IMR-90 (cell line): ENCODE data around the gene TRIM44. TPM values are rescaled to one million over a fixed set of nuclear protein-coding genes. Genes with fewer than 3 reads are reported as not detected.

Experiments
- ATAC-seq: fragments of 200-7000 bp; cut with Tn5 transposase; 2 replicates; pipeline ENCODE4 v1.9.1; 2020; ENCODE audit warnings: low read depth, mild to moderate bottlenecking, moderate library complexity
- BruUV-seq: library from RNA; stranded (reverse); fragments of 400-500 nt; replicated peaks from 2 replicates; lab custom pipeline; 2021; lab: Mats Ljungman, UMichigan
- CTCF ChIA-PET: fragments of 300-600 bp; formaldehyde crosslinking; extraction: SDS; loops from one replicate; lab custom pipeline; 2021; ENCODE audit warnings: antibody characterized with exemption; lab: Yijun Ruan, JAX
- POLR2A ChIA-PET: fragments of 300-600 bp; sonication (Branson Sonifier 250); formaldehyde crosslinking; loops from one replicate; lab custom pipeline; 2022; ENCODE audit warnings: antibody characterized with exemption; ENCODE audit not compliant: unreplicated experiment; lab: Charles Lee
- DNase-seq: peaks from one replicate; pipeline ENCODE4 v3.0.0; 2013
- H2AFZ ChIP-seq: replicated peaks from 2 replicates; pipeline ENCODE3; 2013; ENCODE audit warnings: low read length, mild to moderate bottlenecking; ENCODE audit not compliant: poor library complexity
- H2AK5ac ChIP-seq: 2 replicates; pipeline ENCODE4 v1.6.1; 2013; ENCODE audit warnings: low read depth, low read length, inconsistent platforms
- H2AK9ac ChIP-seq: replicated peaks from 2 replicates; pipeline ENCODE3; 2013; ENCODE audit warnings: mild to moderate bottlenecking, low read depth, low read length, moderate library complexity; ENCODE audit not compliant: poor library complexity
- H2BK120ac ChIP-seq: 2 replicates; pipeline ENCODE4 v1.6.1; 2013; ENCODE audit warnings: low read depth, low read length, inconsistent platforms
- H2BK15ac ChIP-seq: 3 replicates; pipeline ENCODE4 v1.6.1; 2013; ENCODE audit warnings: low read depth, low read length, inconsistent platforms
- H2BK20ac ChIP-seq: 2 replicates; pipeline ENCODE4 v1.6.1; 2013; ENCODE audit warnings: low read depth, mild to moderate bottlenecking, inconsistent platforms, low read length, moderate library complexity
- H2BK5ac ChIP-seq: 2 replicates; pipeline ENCODE4 v1.6.1; 2013; ENCODE audit warnings: mild to moderate bottlenecking, low read depth, low read length, inconsistent platforms; ENCODE audit not compliant: poor library complexity, severe bottlenecking
- H3K14ac ChIP-seq: replicated peaks from 2 replicates; pipeline ENCODE4 v1.6.1; 2013; ENCODE audit warnings: low read depth, low read length, inconsistent platforms
- H3K18ac ChIP-seq: 2 replicates; pipeline ENCODE4 v1.6.1; 2013; ENCODE audit warnings: low read depth, low read length, control low read depth
- H3K23ac ChIP-seq: 2 replicates; pipeline ENCODE4 v1.6.1; 2013; ENCODE audit warnings: low read depth, low read length, inconsistent platforms
- H3K27ac ChIP-seq: 2 replicates; pipeline ENCODE4 v1.5.1; 2013; ENCODE audit warnings: mild to moderate bottlenecking, control low read depth, low read length; ENCODE audit not compliant: insufficient read depth
- H3K27me3 ChIP-seq: 2 replicates; pipeline ENCODE4 v1.6.1; 2013; ENCODE audit warnings: low read length; ENCODE audit not compliant: control insufficient read depth, insufficient read depth
- H3K36me3 ChIP-seq: 2 replicates; pipeline ENCODE4 v1.6.1; 2013; ENCODE audit warnings: low read length, mixed read lengths; ENCODE audit not compliant: control insufficient read depth, insufficient read depth
- H3K4ac ChIP-seq: 2 replicates; pipeline ENCODE4 v1.6.1; 2013; ENCODE audit warnings: low read depth, low read length, inconsistent platforms
- H3K4me1 ChIP-seq: 2 replicates; pipeline ENCODE4 v1.6.1; 2013; ENCODE audit warnings: low read length, mixed read lengths; ENCODE audit not compliant: control insufficient read depth, insufficient read depth
- H3K4me2 ChIP-seq: 2 replicates; pipeline ENCODE4 v1.6.1; 2013; ENCODE audit warnings: low read depth, mild to moderate bottlenecking, control low read depth, low read length, moderate library complexity
- H3K4me3 ChIP-seq: 2 replicates; pipeline ENCODE4 v1.5.1; 2013; ENCODE audit warnings: low read depth, mild to moderate bottlenecking, control low read depth, low read length, moderate library complexity; ENCODE audit not compliant: insufficient read depth
- H3K56ac ChIP-seq: 2 replicates; pipeline ENCODE4 v1.6.1; 2013; ENCODE audit warnings: low read length, inconsistent platforms; ENCODE audit not compliant: insufficient read depth; ENCODE audit errors: extremely low read depth
- H3K79me1 ChIP-seq, 2 experiments: 2 replicates each; pipeline ENCODE4 v1.6.1; 2013; ENCODE audit warnings: low read length in 2 of 2, inconsistent platforms in 1 of 2, low read depth in 1 of 2
- H3K9ac ChIP-seq: 2 replicates; pipeline ENCODE4 v1.6.1; 2013; ENCODE audit warnings: low read depth, low read length, control low read depth
- H3K9me1 ChIP-seq: 2 replicates; pipeline ENCODE4 v1.6.1; 2013; ENCODE audit warnings: low read length, inconsistent platforms; ENCODE audit not compliant: insufficient read depth
- H3K9me3 ChIP-seq: 2 replicates; pipeline ENCODE4 v1.6.1; 2013; ENCODE audit warnings: low read length; ENCODE audit not compliant: control insufficient read depth, insufficient read depth
- H4K20me1 ChIP-seq: 2 replicates; pipeline ENCODE4 v1.6.1; 2013; ENCODE audit warnings: low read length, inconsistent platforms; ENCODE audit not compliant: insufficient read depth
- H4K5ac ChIP-seq: 2 replicates; pipeline ENCODE4 v1.6.1; 2013; ENCODE audit warnings: mild to moderate bottlenecking, low read depth, low read length, control low read depth
- H4K8ac ChIP-seq, 2 experiments: 2 replicates each; pipeline ENCODE4 v1.6.1; 2013; ENCODE audit warnings: low read depth in 2 of 2, low read length in 2 of 2, control low read depth in 1 of 2, inconsistent platforms in 1 of 2
- H4K91ac ChIP-seq: 2 replicates; pipeline ENCODE4 v1.6.1; 2013; ENCODE audit warnings: low read depth, low read length, inconsistent platforms; ENCODE audit not compliant: insufficient read depth
- BHLHE40 ChIP-seq: fragments of 150-350 bp; IDR thresholded peaks from 2 replicates; pipeline ENCODE4 v1.6.1; 2016; ENCODE audit warnings: mild to moderate bottlenecking, low read depth, low read length
- CEBPB ChIP-seq: IDR thresholded peaks from 2 replicates; pipeline ENCODE4 v1.6.1; 2012; ENCODE audit warnings: low read depth, low read length, improper control_type of control experiment
- FOS ChIP-seq: fragments of 150-350 bp; IDR thresholded peaks from 2 replicates; pipeline ENCODE4 v1.6.1; 2016; ENCODE audit warnings: low read depth, low read length
- MXI1 ChIP-seq: IDR thresholded peaks from 2 replicates; pipeline ENCODE4 v1.6.1; 2012; ENCODE audit warnings: low read depth, mild to moderate bottlenecking, low read length, moderate library complexity, borderline replicate concordance
- NFE2L2 ChIP-seq: fragments of 150-350 bp; IDR thresholded peaks from 2 replicates; pipeline ENCODE4 v1.6.1; 2016; ENCODE audit warnings: low read depth, mild to moderate bottlenecking, low read length
- POLR2A ChIP-seq: IDR thresholded peaks from 2 replicates; pipeline ENCODE4 v1.6.1; 2012; ENCODE audit warnings: mild to moderate bottlenecking, low read depth, low read length
- SMC3 ChIP-seq: fragments of 150-350 bp; IDR thresholded peaks from 2 replicates; pipeline ENCODE4 v1.6.1; 2016; ENCODE audit warnings: low read depth, mild to moderate bottlenecking, antibody characterized with exemption, low read length, moderate library complexity
- WGBS, 2 experiments: methylation state at CpG; one replicate each; pipeline versions ENCODE4 v1.1.5 to v1.1.7; 2013; ENCODE audit warnings: missing lambda C conversion rate in 2 of 2; ENCODE audit not compliant: insufficient read length in 1 of 2; ENCODE audit errors: extremely low coverage in 2 of 2; 5-methylcytosine and 5-hydroxymethylcytosine counted together
- dilution Hi-C: fragments of 300-500 bp; cut with HindIII; formaldehyde crosslinking; loops from one replicate; pipeline ENCODE4 v1.14.3; 2018; ENCODE audit warnings: low sequenced_read_pairs; ENCODE audit not compliant: unreplicated experiment
- in situ Hi-C: fragments of 300-500 bp; cut with MboI; formaldehyde crosslinking; loops from 3 replicates; pipeline ENCODE4 v1.14.3; 2019; ENCODE audit warnings: low sequenced_read_pairs, inconsistent platforms, mixed read lengths
- intact Hi-C: fragments of 100-400 bp; cut with micrococcal nuclease; formaldehyde crosslinking; loops from 2 replicates; pipeline ENCODE4 v1.10.0; 2022
- polyA plus RNA-seq, 3 experiments: library from polyadenylated mRNA; depleted of rRNA; stranded (reverse); fragments of >200 nt; gene quantifications; 2 replicates each; pipeline ENCODE4 v1.2.3, GENCODE V29; 2012; ENCODE audit warnings: low replicate concordance in 1 of 3
- total RNA-seq: library from RNA; depleted of rRNA; stranded (reverse); fragments of >200 nt; gene quantifications from 2 replicates; pipeline ENCODE4 v1.2.3, GENCODE V29; 2012
- TF ChIP-seq, protein P1 (sequence below): fragments of 150-350 bp; IDR thresholded peaks from 2 replicates; pipeline ENCODE4 v1.6.1; 2017; ENCODE audit warnings: mild to moderate bottlenecking, antibody characterized with exemption, low read length, low read depth
- TF ChIP-seq, protein P2 (sequence below): fragments of 150-350 bp; IDR thresholded peaks from 2 replicates; pipeline ENCODE4 v1.6.1; 2016; ENCODE audit warnings: low read depth, mild to moderate bottlenecking, low read length, moderate library complexity, borderline replicate concordance

Gene TRIM44
- total and polyA plus RNA-seq, 2 of the 4 experiments (the other 2 are of a cell fraction) = 50.7 to 104 TPM

DNA sequence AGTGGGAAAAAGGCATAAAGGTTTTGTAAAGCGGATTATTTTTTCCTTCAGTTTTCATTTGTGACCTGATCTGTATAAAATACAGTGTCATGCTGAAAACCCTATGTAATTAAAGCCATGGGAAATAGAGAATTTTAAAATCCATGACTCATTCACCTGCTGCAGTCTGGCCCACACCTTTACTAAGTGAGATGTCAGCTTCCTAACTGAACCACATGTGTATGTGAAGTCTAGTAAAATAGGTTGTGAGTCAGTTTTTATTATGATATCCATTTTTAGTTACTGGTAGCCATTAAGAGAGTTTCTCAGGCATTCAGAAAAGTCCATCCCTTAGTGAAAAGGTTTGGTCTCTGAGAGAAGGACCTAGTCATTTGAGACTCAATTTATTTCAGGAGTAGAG, 60.9 kb downstream of the TRIM44 start:
- Histone ChIP-seq H3K9ac (no peak overlapping the region), H3K4me2 (no peak overlapping the region), H3K4me1 (no peaks in the 10 kb centered on the region), H3K18ac (no peak overlapping the region), H3K27me3 (no peaks in the 10 kb centered on the region), H4K5ac (no peak overlapping the region), H2AFZ (no peak overlapping the region), H3K36me3 (peaks cover 8% of the 10 kb centered on the region), H4K91ac (no peak overlapping the region), H4K20me1 (peaks cover 35% of the 10 kb centered on the region; the same call in 1 of the 2 replicates), H2AK9ac (no peak overlapping the region), H2BK15ac (no peak overlapping the region), H2BK20ac (no peak overlapping the region), H3K9me1 (peaks cover 3% of the 10 kb centered on the region), H2BK120ac (no peak overlapping the region), H3K23ac (no peak overlapping the region), H3K4me3 (no peak overlapping the region), H4K8ac (no peak overlapping the region), H2BK5ac (no peak overlapping the region), H3K4ac (no peak overlapping the region), H3K56ac (no peak overlapping the region), H3K79me1 (peaks cover 20 to 66% of the 10 kb centered on the region in 2 experiments), H2AK5ac (no peak overlapping the region), H3K14ac (no peak overlapping the region), H3K27ac (no peak overlapping the region), H3K9me3 (no peaks in the 10 kb centered on the region)
- dilution Hi-C loops (no loop called here), intact Hi-C loops (loop anchor here (10.0 kb wide), 1 partner anchor 99 kb away; no protein-coding TSS in a partner anchor), in situ Hi-C loops (no loop called here)
- no peak for DNase-seq
- ChIA-PET POLR2A (no interaction called here), CTCF (interaction anchor here (0.6 kb wide), 1 partner anchor 11 kb away, joined by 5 read pairs; no protein-coding TSS in a partner anchor)
- no TSS peak for BruUV-seq
- no CpG with 5 or more reads among the region's 1 CpG for WGBS, 2 experiments
- no peak for ATAC-seq
- TF ChIP-seq FOS = no peak
- no peak for TF ChIP-seq SMC3
- TF ChIP-seq BHLHE40 = no peak
- no peak for TF ChIP-seq NFE2L2
- TF ChIP-seq, protein P1, sequence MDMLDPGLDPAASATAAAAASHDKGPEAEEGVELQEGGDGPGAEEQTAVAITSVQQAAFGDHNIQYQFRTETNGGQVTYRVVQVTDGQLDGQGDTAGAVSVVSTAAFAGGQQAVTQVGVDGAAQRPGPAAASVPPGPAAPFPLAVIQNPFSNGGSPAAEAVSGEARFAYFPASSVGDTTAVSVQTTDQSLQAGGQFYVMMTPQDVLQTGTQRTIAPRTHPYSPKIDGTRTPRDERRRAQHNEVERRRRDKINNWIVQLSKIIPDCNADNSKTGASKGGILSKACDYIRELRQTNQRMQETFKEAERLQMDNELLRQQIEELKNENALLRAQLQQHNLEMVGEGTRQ = no peak
- TF ChIP-seq CEBPB = no peak
- no peak for TF ChIP-seq MXI1
- TF ChIP-seq, protein P2, sequence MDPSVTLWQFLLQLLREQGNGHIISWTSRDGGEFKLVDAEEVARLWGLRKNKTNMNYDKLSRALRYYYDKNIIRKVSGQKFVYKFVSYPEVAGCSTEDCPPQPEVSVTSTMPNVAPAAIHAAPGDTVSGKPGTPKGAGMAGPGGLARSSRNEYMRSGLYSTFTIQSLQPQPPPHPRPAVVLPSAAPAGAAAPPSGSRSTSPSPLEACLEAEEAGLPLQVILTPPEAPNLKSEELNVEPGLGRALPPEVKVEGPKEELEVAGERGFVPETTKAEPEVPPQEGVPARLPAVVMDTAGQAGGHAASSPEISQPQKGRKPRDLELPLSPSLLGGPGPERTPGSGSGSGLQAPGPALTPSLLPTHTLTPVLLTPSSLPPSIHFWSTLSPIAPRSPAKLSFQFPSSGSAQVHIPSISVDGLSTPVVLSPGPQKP = no peak
- TF ChIP-seq POLR2A = no peak
